Measurements from ENCODE around the gene LYSET. TPM values are rescaled to one million over a fixed set of nuclear protein-coding genes. Genes with fewer than 3 reads are reported as not detected.

The LYSET gene
- total RNA-seq, 2 experiments from 2014 or later: 12.0 to 19.7 TPM

- TF ChIP-seq CTCF (conservative IDR thresholded peaks at IDR 0.05; ENCODE audit: low read length) (no peak), EZH2phosphoT487 (IDR thresholded peaks at IDR 0.05; ENCODE audit: borderline replicate concordance, low read depth, low read length) (no peak)
- no peak overlapping the region for H3K4me2 ChIP-seq (ENCODE audit: low read length)
- H2AFZ ChIP-seq (ENCODE audit: low read length): no peak overlapping the region
- H3K27ac ChIP-seq (ENCODE audit: low read depth, low read length, poor library complexity, severe bottlenecking): no peak overlapping the region
- ChIA-PET CTCF (ENCODE audit: unreplicated experiment) (interaction anchor here (0.6 kb wide), 1 partner anchor 138 kb away, joined by 3 read pairs; no protein-coding TSS in a partner anchor), POLR2A (no interaction called here)
- no peak for DNase-seq (ENCODE audit: low spot score)
- H3K79me2 ChIP-seq (ENCODE audit: insufficient read depth, low read depth, low read length): no peaks in the 10 kb centered on the region
- no peaks in the 10 kb centered on the region for H4K20me1 ChIP-seq (ENCODE audit: insufficient read depth, low read length)
- intact Hi-C loops (cut with micrococcal nuclease; ENCODE audit: unreplicated experiment): no loop called here
- H3K36me3 ChIP-seq (ENCODE audit: insufficient read depth, low read length): no peaks in the 10 kb centered on the region
- no peaks in the 10 kb centered on the region for H3K9me3 ChIP-seq (ENCODE audit: low read length)
- no peak overlapping the region for H3K4me3 ChIP-seq (ENCODE audit: low read depth, low read length, poor library complexity, severe bottlenecking)
- no peaks in the 10 kb centered on the region for H3K4me1 ChIP-seq (ENCODE audit: insufficient read depth, low read length, poor library complexity, severe bottlenecking)
- BruUV-seq (replicated peaks): no TSS peak
- no peaks in the 10 kb centered on the region for H3K9me2 ChIP-seq (ENCODE audit: insufficient read depth, low read length)
These were observed 42.1 kb upstream of the LYSET start for GRCh38 chr14:93142854-93143652.

- POLR2A ChIA-PET: no interaction called here
- intact Hi-C loops (cut with micrococcal nuclease; ENCODE audit: unreplicated experiment): no loop called here
These were observed 39.0 kb upstream of the LYSET start for GRCh38 chr14:93146119-93146518.

GRCh38 chr14:93148979-93149378, 36.1 kb upstream of the LYSET start:
- ChIA-PET POLR2A (no interaction called here), CTCF (ENCODE audit: unreplicated experiment) (no interaction called here)
- Histone ChIP-seq H3K9me3 (ENCODE audit: low read length) (no peaks in the 10 kb centered on the region), H3K27ac (ENCODE audit: low read depth, low read length, poor library complexity, severe bottlenecking) (no peak overlapping the region), H3K4me3 (ENCODE audit: low read depth, low read length, poor library complexity, severe bottlenecking) (no peak overlapping the region), H4K20me1 (ENCODE audit: insufficient read depth, low read length) (no peaks in the 10 kb centered on the region), H3K4me1 (ENCODE audit: insufficient read depth, low read length, poor library complexity, severe bottlenecking) (no peaks in the 10 kb centered on the region), H3K9me2 (ENCODE audit: insufficient read depth, low read length) (no peaks in the 10 kb centered on the region), H3K4me2 (ENCODE audit: low read length) (no peak overlapping the region), H2AFZ (ENCODE audit: low read length) (no peak overlapping the region), H3K79me2 (ENCODE audit: insufficient read depth, low read depth, low read length) (no peaks in the 10 kb centered on the region), H3K36me3 (ENCODE audit: insufficient read depth, low read length) (no peaks in the 10 kb centered on the region)
- TF ChIP-seq CTCF (conservative IDR thresholded peaks at IDR 0.05; ENCODE audit: low read length): no peak
- TF ChIP-seq EZH2phosphoT487 (IDR thresholded peaks at IDR 0.05; ENCODE audit: borderline replicate concordance, low read depth, low read length): no peak
- DNase-seq (ENCODE audit: low spot score): no peak
- intact Hi-C loops (cut with micrococcal nuclease; ENCODE audit: unreplicated experiment): no loop called here
- BruUV-seq (replicated peaks): no TSS peak

More at GRCh38 chr14:93146119-93146518, 39.0 kb upstream of the LYSET start:
- no peaks in the 10 kb centered on the region for H3K9me2 ChIP-seq (ENCODE audit: insufficient read depth, low read length)
- no peaks in the 10 kb centered on the region for H4K20me1 ChIP-seq (ENCODE audit: insufficient read depth, low read length)
- no peak for TF ChIP-seq EZH2phosphoT487 (IDR thresholded peaks at IDR 0.05; ENCODE audit: borderline replicate concordance, low read depth, low read length)
- no peaks in the 10 kb centered on the region for H3K36me3 ChIP-seq (ENCODE audit: insufficient read depth, low read length)
- H3K79me2 ChIP-seq (ENCODE audit: insufficient read depth, low read depth, low read length): no peaks in the 10 kb centered on the region
- H3K9me3 ChIP-seq (ENCODE audit: low read length): no peaks in the 10 kb centered on the region
- no TSS peak for BruUV-seq (replicated peaks)
- H3K4me1 ChIP-seq (ENCODE audit: insufficient read depth, low read length, poor library complexity, severe bottlenecking): no peaks in the 10 kb centered on the region
- no peak overlapping the region for H3K27ac ChIP-seq (ENCODE audit: low read depth, low read length, poor library complexity, severe bottlenecking)
- H3K4me3 ChIP-seq (ENCODE audit: low read depth, low read length, poor library complexity, severe bottlenecking): no peak overlapping the region
- no peak overlapping the region for H3K4me2 ChIP-seq (ENCODE audit: low read length)
- H2AFZ ChIP-seq (ENCODE audit: low read length): no peak overlapping the region
- DNase-seq (ENCODE audit: low spot score): no peak
- CTCF ChIA-PET (ENCODE audit: unreplicated experiment): no interaction called here

Data from OCI-LY7 (cell line).